H9 (cell line): ENCODE data around the gene BCL11B. TPM values are rescaled to one million over a fixed set of nuclear protein-coding genes. Genes with fewer than 3 reads are reported as not detected.
A peak's percentile ranks its signal among the peaks of the same experiment; 100 is the strongest.

Experiments
- DNase-seq: peaks from one replicate; pipeline ENCODE4 v3.0.0-alpha.2; 2017
- H2AFZ ChIP-seq: one replicate; pipeline ENCODE4 v1.6.1; 2013; ENCODE audit warnings: mild to moderate bottlenecking, low read length, control low read depth, moderate library complexity
- H2AK5ac ChIP-seq: 2 replicates; pipeline ENCODE4 v1.6.1; 2013; ENCODE audit warnings: low read length, control low read depth, mixed read lengths; ENCODE audit not compliant: insufficient read length
- H2BK120ac ChIP-seq: one replicate; pipeline ENCODE4 v1.6.1; 2013; ENCODE audit warnings: low read depth, mild to moderate bottlenecking, low read length, control low read depth, inconsistent platforms; ENCODE audit not compliant: poor library complexity, severe bottlenecking
- H2BK12ac ChIP-seq: 2 replicates; pipeline ENCODE4 v1.6.1; 2013; ENCODE audit warnings: low read length, control low read depth, mixed read lengths, low read depth; ENCODE audit not compliant: insufficient read length
- H2BK15ac ChIP-seq: 2 replicates; pipeline ENCODE4 v1.6.1; 2013; ENCODE audit warnings: low read depth, low read length, control low read depth
- H2BK20ac ChIP-seq: one replicate; pipeline ENCODE4 v1.6.1; 2013; ENCODE audit warnings: low read depth, mild to moderate bottlenecking, low read length, control low read depth, inconsistent platforms; ENCODE audit not compliant: poor library complexity, severe bottlenecking
- H2BK5ac ChIP-seq: 2 replicates; pipeline ENCODE4 v1.6.1; 2013; ENCODE audit warnings: low read length, control low read depth, mixed read lengths; ENCODE audit not compliant: insufficient read length
- H3K14ac ChIP-seq: 2 replicates; pipeline ENCODE4 v1.6.1; 2013; ENCODE audit warnings: low read length, control low read depth; ENCODE audit not compliant: insufficient read depth
- H3K18ac ChIP-seq: 2 replicates; pipeline ENCODE4 v1.6.1; 2013; ENCODE audit warnings: low read depth, mild to moderate bottlenecking, mixed read lengths, low read length, control low read depth; ENCODE audit not compliant: insufficient read length
- H3K23ac ChIP-seq: 2 replicates; pipeline ENCODE4 v1.6.1; 2013; ENCODE audit warnings: low read length, control low read depth, mixed read lengths, low read depth; ENCODE audit not compliant: insufficient read length
- H3K23me2 ChIP-seq: 2 replicates; pipeline ENCODE4 v1.6.1; 2013; ENCODE audit warnings: low read depth, mild to moderate bottlenecking, mixed read lengths, low read length, control low read depth; ENCODE audit not compliant: insufficient read length, poor library complexity, severe bottlenecking
- H3K27ac ChIP-seq: 2 replicates; pipeline ENCODE4 v1.5.1; 2013; ENCODE audit warnings: low read length, control low read depth, mixed read lengths, low read depth; ENCODE audit not compliant: insufficient read length
- H3K27me3 ChIP-seq: 2 replicates; pipeline ENCODE4 v1.6.1; 2013; ENCODE audit warnings: low read length, control low read depth, inconsistent platforms; ENCODE audit not compliant: insufficient read depth
- H3K4ac ChIP-seq: 2 replicates; pipeline ENCODE4 v1.6.1; 2013; ENCODE audit warnings: low read depth, mild to moderate bottlenecking, control low read depth, inconsistent platforms, low read length, moderate library complexity
- H3K4me1 ChIP-seq: 2 replicates; pipeline ENCODE4 v1.6.1; 2013; ENCODE audit warnings: low read length, control low read depth, inconsistent platforms; ENCODE audit not compliant: insufficient read depth
- H3K4me2 ChIP-seq: 2 replicates; pipeline ENCODE4 v1.6.1; 2013; ENCODE audit warnings: low read length, control low read depth, mixed read lengths; ENCODE audit not compliant: insufficient read length, insufficient read depth
- H3K56ac ChIP-seq: 2 replicates; pipeline ENCODE4 v1.6.1; 2013; ENCODE audit warnings: low read depth, mild to moderate bottlenecking, mixed read lengths, low read length, control low read depth; ENCODE audit not compliant: insufficient read length
- H3K79me1 ChIP-seq: 2 replicates; pipeline ENCODE4 v1.6.1; 2013; ENCODE audit warnings: low read depth, mild to moderate bottlenecking, moderate library complexity, low read length, control low read depth, inconsistent platforms; ENCODE audit not compliant: insufficient read depth, poor library complexity, severe bottlenecking
- H3K79me2 ChIP-seq: 2 replicates; pipeline ENCODE4 v1.6.1; 2013; ENCODE audit warnings: low read length, control low read depth, inconsistent platforms; ENCODE audit not compliant: insufficient read depth
- H3K9ac ChIP-seq: 2 replicates; pipeline ENCODE4 v1.6.1; 2013; ENCODE audit warnings: low read length, control low read depth, mixed read lengths; ENCODE audit not compliant: insufficient read length; ENCODE audit errors: extremely low read depth
- H3K9me3 ChIP-seq: one replicate; pipeline ENCODE4 v1.6.1; 2013; ENCODE audit warnings: low read depth, low read length, inconsistent platforms; ENCODE audit not compliant: control insufficient read depth
- H3T11ph ChIP-seq: one replicate; pipeline ENCODE4 v1.6.1; 2013; ENCODE audit warnings: mild to moderate bottlenecking, low read length, control low read depth, inconsistent platforms
- H4K20me1 ChIP-seq: one replicate; pipeline ENCODE4 v1.6.1; 2013; ENCODE audit not compliant: control insufficient read depth, insufficient read length, insufficient read depth
- H4K5ac ChIP-seq: 2 replicates; pipeline ENCODE4 v1.6.1; 2013; ENCODE audit warnings: low read depth, mild to moderate bottlenecking, mixed read lengths, low read length, control low read depth; ENCODE audit not compliant: insufficient read length
- H4K8ac ChIP-seq: replicated peaks from 2 replicates; pipeline ENCODE4 v1.6.1; 2013; ENCODE audit warnings: low read length, control low read depth, mixed read lengths, low read depth; ENCODE audit not compliant: insufficient read length
- H4K91ac ChIP-seq: 2 replicates; pipeline ENCODE4 v1.6.1; 2013; ENCODE audit warnings: low read depth, mild to moderate bottlenecking, moderate library complexity, mixed read lengths, low read length, control low read depth; ENCODE audit not compliant: insufficient read length
- H3K27ac Mint-ChIP-seq, 3 experiments: 2 replicates in 2 of 3; 3 replicates in 1 of 3; pipeline ENCODE4 v1.8.0; 2020 to 2021; ENCODE audit warnings: mixed read lengths in 3 of 3, mild to moderate bottlenecking in 1 of 3, moderate library complexity in 1 of 3
- H3K27me3 Mint-ChIP-seq: 2 replicates; pipeline ENCODE4 v1.8.0; 2021; ENCODE audit warnings: low read depth, mild to moderate bottlenecking, moderate library complexity, mixed read lengths
- H3K36me3 Mint-ChIP-seq, 3 experiments: 2 replicates in 2 of 3; 3 replicates in 1 of 3; pipeline ENCODE4 v1.8.0; 2020 to 2021; ENCODE audit warnings: low read depth in 3 of 3, mixed read lengths in 3 of 3; ENCODE audit not compliant: insufficient read depth in 1 of 3
- H3K4me1 Mint-ChIP-seq, 2 experiments: 2 replicates each; pipeline ENCODE4 v1.8.0; 2020; ENCODE audit warnings: mixed read lengths in 2 of 2
- H3K4me3 Mint-ChIP-seq, 2 experiments: 2 replicates in 1 of 2; 3 replicates in 1 of 2; pipeline ENCODE4 v1.8.0; 2020 to 2021; ENCODE audit warnings: mild to moderate bottlenecking in 2 of 2, mixed read lengths in 2 of 2, moderate library complexity in 1 of 2
- H3K9me3 Mint-ChIP-seq, 2 experiments: 2 replicates in 1 of 2; 3 replicates in 1 of 2; pipeline ENCODE4 v1.8.0; 2020; ENCODE audit warnings: mild to moderate bottlenecking in 2 of 2, mixed read lengths in 2 of 2, moderate library complexity in 1 of 2
- WGBS: extraction: QIAGEN DNeasy Blood & Tissue Kit; methylation state at CpG from one replicate; pipeline ENCODE4 v1.1.7; 2013; ENCODE audit warnings: missing lambda C conversion rate, low lambda C conversion rate, mixed read lengths; ENCODE audit not compliant: insufficient read length; ENCODE audit errors: extremely low coverage; 5-methylcytosine and 5-hydroxymethylcytosine counted together
- total RNA-seq: library from RNA; stranded (reverse); gene quantifications from 2 replicates; pipeline ENCODE4 v1.2.1, GENCODE V29; 2021
- TF ChIP-seq, protein P1 (sequence below): fragments of 200-600 bp; sonication (generic); conservative IDR thresholded peaks from 3 replicates; pipeline ENCODE4 v1.8.0; 2021; ENCODE audit warnings: antibody characterized with exemption, mild to moderate bottlenecking

BCL11B gene
- total RNA-seq, 1 experiment from 2014 or later, result 4.9 TPM

DNA sequence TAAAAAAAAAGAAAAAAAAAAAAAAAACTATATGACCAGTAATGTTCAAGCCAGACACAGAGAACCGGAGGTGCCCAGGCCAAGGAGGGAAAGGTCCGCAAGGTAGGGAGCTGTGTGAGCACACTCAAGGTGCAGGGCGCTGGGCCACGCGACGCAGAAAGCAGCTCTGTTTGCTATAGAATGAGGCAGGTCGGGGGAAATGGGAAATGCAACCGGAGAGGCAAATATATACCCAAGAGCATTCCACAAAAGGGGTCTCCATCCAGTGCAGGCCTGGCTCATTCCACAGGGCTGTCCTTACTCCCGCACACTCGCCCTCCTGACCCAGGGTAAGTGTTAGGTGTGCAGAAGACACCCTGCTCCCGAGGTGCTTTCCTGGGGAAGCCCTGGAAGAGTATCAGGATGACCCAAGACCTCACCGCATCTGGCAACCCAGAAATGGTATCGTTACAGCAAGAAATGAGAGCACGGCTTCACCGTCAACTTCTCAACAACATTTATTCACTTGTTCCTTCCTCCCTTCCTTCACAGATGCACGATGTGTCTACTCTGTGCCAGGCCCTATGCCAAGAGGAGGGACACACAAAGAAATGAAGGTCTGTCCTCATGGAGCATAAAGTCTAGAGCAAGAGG is 86.4 kb downstream of the BCL11B start:
- Histone ChIP-seq H4K91ac (no peak overlapping the region), H3K27me3 (no peaks in the 10 kb centered on the region), H4K20me1 (peaks cover 2% of the 10 kb centered on the region), H2AFZ (no peak overlapping the region), H3K23me2 (no peaks in the 10 kb centered on the region), H2BK12ac (no peak overlapping the region), H3K79me1 (no peaks in the 10 kb centered on the region), H2BK15ac (no peak overlapping the region), H2AK5ac (no peak overlapping the region), H4K5ac (no peak overlapping the region), H4K8ac (no peak overlapping the region), H3K4me1 (peaks cover 2% of the 10 kb centered on the region; the same call in 1 of the 2 replicates), H3K56ac (no peak overlapping the region), H3K4ac (no peak overlapping the region), H3K4me2 (no peak overlapping the region), H3K9ac (no peak overlapping the region), H3T11ph (no peak overlapping the region), H2BK120ac (no peak overlapping the region), H2BK20ac (no peak overlapping the region), H2BK5ac (no peak overlapping the region), H3K79me2 (no peaks in the 10 kb centered on the region; the same call in 1 of the 2 replicates), H3K18ac (no peak overlapping the region), H3K27ac (no peak overlapping the region), H3K14ac (no peak overlapping the region), H3K23ac (no peak overlapping the region), H3K9me3 (no peaks in the 10 kb centered on the region)
- no peak overlapping the region for H3K4me3 Mint-ChIP-seq
- TF ChIP-seq, protein P1, sequence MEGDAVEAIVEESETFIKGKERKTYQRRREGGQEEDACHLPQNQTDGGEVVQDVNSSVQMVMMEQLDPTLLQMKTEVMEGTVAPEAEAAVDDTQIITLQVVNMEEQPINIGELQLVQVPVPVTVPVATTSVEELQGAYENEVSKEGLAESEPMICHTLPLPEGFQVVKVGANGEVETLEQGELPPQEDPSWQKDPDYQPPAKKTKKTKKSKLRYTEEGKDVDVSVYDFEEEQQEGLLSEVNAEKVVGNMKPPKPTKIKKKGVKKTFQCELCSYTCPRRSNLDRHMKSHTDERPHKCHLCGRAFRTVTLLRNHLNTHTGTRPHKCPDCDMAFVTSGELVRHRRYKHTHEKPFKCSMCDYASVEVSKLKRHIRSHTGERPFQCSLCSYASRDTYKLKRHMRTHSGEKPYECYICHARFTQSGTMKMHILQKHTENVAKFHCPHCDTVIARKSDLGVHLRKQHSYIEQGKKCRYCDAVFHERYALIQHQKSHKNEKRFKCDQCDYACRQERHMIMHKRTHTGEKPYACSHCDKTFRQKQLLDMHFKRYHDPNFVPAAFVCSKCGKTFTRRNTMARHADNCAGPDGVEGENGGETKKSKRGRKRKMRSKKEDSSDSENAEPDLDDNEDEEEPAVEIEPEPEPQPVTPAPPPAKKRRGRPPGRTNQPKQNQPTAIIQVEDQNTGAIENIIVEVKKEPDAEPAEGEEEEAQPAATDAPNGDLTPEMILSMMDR, result no peak
- peak overlapping the region in 2 of 3 experiments; percentile 46 to 88; a peak in 2 of 7 replicates for H3K27ac Mint-ChIP-seq
- peaks cover 16 to 19% of the 10 kb centered on the region in 2 experiments for H3K4me1 Mint-ChIP-seq
- H3K36me3 Mint-ChIP-seq, result peaks cover 0 to 1% (median 0%) of the 10 kb centered on the region in 3 experiments; a peak in 2 of 7 replicates
- DNase-seq, result no peak
- no peaks in the 10 kb centered on the region; the same call in none of the 2 replicates for H3K27me3 Mint-ChIP-seq
- no CpG with 5 or more reads among the region's 16 CpGs for WGBS
- no peaks in the 10 kb centered on the region for H3K9me3 Mint-ChIP-seq
